ENCODE results near the gene CTIF. TPM values are rescaled to one million over a fixed set of nuclear protein-coding genes. Genes with fewer than 3 reads are reported as not detected.

The CTIF gene
- total and polyA plus RNA-seq, 4 donors, result 10.6 to 26.7 (median 12.3) TPM

DNA sequence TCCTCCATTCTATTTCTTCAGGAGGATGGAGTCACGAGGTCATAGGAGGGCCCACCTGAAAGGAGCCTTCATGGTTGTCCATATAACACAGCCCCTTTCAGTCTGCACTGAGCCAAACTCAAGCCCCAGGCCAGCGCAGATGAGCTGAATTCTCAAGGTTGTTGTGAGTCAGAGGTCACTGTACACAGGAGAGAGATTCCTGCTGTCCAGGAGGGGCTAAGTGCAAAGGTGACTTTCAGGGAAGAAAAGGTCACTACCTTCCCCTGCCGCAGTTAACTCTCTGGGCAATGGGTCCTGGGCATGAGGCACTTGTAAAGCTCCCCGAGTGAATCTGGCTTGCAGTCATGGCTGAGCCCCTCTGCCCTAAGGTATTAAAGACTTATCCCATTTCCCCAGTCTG, 150.7 kb downstream of the CTIF start:
- no peak overlapping the region for H3K9ac ChIP-seq (ENCODE audit: low read depth in 1 of 2, low read length in 2 of 2)
- no peaks in the 10 kb centered on the region for H3K27me3 ChIP-seq (ENCODE audit: control insufficient read depth in 4 of 4, insufficient read depth in 4 of 4, low read length in 3 of 4)
- peaks cover 0 to 18% (median 3%) of the 10 kb centered on the region in 4 donors for H3K36me3 ChIP-seq (ENCODE audit: control insufficient read depth in 4 of 4, insufficient read depth in 3 of 4, low read depth in 1 of 4, low read length in 3 of 4)
- TF ChIP-seq GABPA (IDR thresholded peaks at IDR 0.05 in 1 of 2, conservative IDR thresholded peaks at IDR 0.05 in 1 of 2), result no peak
- TF ChIP-seq TAF1 (conservative IDR thresholded peaks at IDR 0.05), result no peak
- TF ChIP-seq NR2F2 (IDR thresholded peaks at IDR 0.05), result no peak
- no peak for TF ChIP-seq SP1 (IDR thresholded peaks at IDR 0.05)
- TF ChIP-seq, protein P1, sequence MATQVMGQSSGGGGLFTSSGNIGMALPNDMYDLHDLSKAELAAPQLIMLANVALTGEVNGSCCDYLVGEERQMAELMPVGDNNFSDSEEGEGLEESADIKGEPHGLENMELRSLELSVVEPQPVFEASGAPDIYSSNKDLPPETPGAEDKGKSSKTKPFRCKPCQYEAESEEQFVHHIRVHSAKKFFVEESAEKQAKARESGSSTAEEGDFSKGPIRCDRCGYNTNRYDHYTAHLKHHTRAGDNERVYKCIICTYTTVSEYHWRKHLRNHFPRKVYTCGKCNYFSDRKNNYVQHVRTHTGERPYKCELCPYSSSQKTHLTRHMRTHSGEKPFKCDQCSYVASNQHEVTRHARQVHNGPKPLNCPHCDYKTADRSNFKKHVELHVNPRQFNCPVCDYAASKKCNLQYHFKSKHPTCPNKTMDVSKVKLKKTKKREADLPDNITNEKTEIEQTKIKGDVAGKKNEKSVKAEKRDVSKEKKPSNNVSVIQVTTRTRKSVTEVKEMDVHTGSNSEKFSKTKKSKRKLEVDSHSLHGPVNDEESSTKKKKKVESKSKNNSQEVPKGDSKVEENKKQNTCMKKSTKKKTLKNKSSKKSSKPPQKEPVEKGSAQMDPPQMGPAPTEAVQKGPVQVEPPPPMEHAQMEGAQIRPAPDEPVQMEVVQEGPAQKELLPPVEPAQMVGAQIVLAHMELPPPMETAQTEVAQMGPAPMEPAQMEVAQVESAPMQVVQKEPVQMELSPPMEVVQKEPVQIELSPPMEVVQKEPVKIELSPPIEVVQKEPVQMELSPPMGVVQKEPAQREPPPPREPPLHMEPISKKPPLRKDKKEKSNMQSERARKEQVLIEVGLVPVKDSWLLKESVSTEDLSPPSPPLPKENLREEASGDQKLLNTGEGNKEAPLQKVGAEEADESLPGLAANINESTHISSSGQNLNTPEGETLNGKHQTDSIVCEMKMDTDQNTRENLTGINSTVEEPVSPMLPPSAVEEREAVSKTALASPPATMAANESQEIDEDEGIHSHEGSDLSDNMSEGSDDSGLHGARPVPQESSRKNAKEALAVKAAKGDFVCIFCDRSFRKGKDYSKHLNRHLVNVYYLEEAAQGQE (IDR thresholded peaks at IDR 0.05), result no peak
- TF ChIP-seq YY1 (IDR thresholded peaks at IDR 0.05), result no peak
- no peak for TF ChIP-seq JUND (IDR thresholded peaks at IDR 0.05)
- DNase-seq (ENCODE audit: low spot score), result no peak
- no peak overlapping the region for H3K27ac ChIP-seq (ENCODE audit: low read depth in 1 of 2, low read length in 2 of 2)
- no peaks in the 10 kb centered on the region for H3K4me1 ChIP-seq (ENCODE audit: control insufficient read depth in 4 of 4, insufficient read depth in 4 of 4, low read length in 3 of 4)
- WGBS, result 93% methylated on average over 4 of the region's 4 CpGs
- H3K9me3 ChIP-seq (ENCODE audit: control insufficient read depth in 4 of 4, low read length in 3 of 4), result no peaks in the 10 kb centered on the region
- H3K4me3 ChIP-seq (ENCODE audit: low read depth in 1 of 3, low read length in 3 of 3), result no peak overlapping the region

DNA sequence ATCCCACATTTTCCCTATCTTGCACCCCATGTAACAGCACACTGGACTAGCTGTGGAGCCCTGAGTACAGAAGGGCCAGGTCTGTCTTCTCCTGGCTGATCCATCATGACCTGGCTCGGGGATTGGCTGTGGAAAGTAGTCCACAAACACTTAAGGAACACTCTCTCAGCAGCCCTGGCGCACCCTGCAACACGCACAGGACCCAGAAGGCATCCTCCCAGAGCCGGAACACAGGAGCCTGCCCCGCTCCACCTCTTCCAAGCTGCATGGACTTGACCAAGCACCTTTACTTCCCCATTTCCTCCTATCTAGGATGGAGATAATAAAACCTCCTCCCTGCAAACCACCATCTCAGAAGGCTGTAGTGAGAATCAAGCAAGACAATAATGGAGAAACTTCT, 151.7 kb downstream of the CTIF start:
- Histone ChIP-seq H3K4me1 (ENCODE audit: control insufficient read depth in 4 of 4, insufficient read depth in 4 of 4, low read length in 3 of 4) (no peaks in the 10 kb centered on the region), H3K9ac (ENCODE audit: low read depth in 1 of 2, low read length in 2 of 2) (no peak overlapping the region), H3K9me3 (ENCODE audit: control insufficient read depth in 4 of 4, low read length in 3 of 4) (no peaks in the 10 kb centered on the region), H3K36me3 (ENCODE audit: control insufficient read depth in 4 of 4, insufficient read depth in 3 of 4, low read depth in 1 of 4, low read length in 3 of 4) (peaks cover 0 to 18% (median 3%) of the 10 kb centered on the region in 4 donors), H3K27me3 (ENCODE audit: control insufficient read depth in 4 of 4, insufficient read depth in 4 of 4, low read length in 3 of 4) (no peaks in the 10 kb centered on the region), H3K27ac (ENCODE audit: low read depth in 1 of 2, low read length in 2 of 2) (no peak overlapping the region), H3K4me3 (ENCODE audit: low read depth in 1 of 3, low read length in 3 of 3) (no peak overlapping the region)
- WGBS, result 96% methylated on average over 5 of the region's 5 CpGs
- no peak for DNase-seq (ENCODE audit: low spot score)
- TF ChIP-seq RXRA (IDR thresholded peaks at IDR 0.05), result no peak
- TF ChIP-seq, protein P2, sequence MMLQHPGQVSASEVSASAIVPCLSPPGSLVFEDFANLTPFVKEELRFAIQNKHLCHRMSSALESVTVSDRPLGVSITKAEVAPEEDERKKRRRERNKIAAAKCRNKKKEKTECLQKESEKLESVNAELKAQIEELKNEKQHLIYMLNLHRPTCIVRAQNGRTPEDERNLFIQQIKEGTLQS (IDR thresholded peaks at IDR 0.05), result no peak

DNA sequence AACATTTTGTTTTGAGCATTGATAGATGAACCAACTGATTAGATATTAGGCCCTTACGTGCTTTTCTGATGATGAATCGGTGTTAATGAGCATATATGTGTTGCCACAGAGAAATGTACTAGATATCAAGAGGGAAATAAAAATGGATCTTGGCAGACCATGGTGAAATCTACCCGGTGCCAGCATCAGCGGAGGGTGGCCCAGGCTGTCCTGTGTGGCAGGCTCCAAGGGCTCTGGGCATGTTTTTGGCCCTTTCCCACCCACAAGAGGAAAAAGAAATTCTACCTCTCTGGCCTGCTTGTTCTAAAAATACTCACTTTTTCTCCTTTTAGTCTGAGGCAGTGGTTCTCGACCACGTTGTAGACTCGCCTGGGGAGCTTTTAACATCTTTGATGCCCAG, 154.2 kb downstream of the CTIF start:
- TF ChIP-seq EGR1 (IDR thresholded peaks at IDR 0.05; ENCODE audit: low read depth in 2 of 2), result no peak
- TF ChIP-seq SP1 (IDR thresholded peaks at IDR 0.05), result no peak
- TF ChIP-seq FOXA2 (IDR thresholded peaks at IDR 0.05), result no peak
- TF ChIP-seq, protein P2 (IDR thresholded peaks at IDR 0.05), result no peak
- TF ChIP-seq RAD21 (IDR thresholded peaks at IDR 0.05), result no peak
- no peak for TF ChIP-seq YY1 (IDR thresholded peaks at IDR 0.05)
- TF ChIP-seq FOXA1 (IDR thresholded peaks at IDR 0.05), result no peak
- TF ChIP-seq, protein P3, sequence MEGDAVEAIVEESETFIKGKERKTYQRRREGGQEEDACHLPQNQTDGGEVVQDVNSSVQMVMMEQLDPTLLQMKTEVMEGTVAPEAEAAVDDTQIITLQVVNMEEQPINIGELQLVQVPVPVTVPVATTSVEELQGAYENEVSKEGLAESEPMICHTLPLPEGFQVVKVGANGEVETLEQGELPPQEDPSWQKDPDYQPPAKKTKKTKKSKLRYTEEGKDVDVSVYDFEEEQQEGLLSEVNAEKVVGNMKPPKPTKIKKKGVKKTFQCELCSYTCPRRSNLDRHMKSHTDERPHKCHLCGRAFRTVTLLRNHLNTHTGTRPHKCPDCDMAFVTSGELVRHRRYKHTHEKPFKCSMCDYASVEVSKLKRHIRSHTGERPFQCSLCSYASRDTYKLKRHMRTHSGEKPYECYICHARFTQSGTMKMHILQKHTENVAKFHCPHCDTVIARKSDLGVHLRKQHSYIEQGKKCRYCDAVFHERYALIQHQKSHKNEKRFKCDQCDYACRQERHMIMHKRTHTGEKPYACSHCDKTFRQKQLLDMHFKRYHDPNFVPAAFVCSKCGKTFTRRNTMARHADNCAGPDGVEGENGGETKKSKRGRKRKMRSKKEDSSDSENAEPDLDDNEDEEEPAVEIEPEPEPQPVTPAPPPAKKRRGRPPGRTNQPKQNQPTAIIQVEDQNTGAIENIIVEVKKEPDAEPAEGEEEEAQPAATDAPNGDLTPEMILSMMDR (IDR thresholded peaks at IDR 0.05; ENCODE audit: low read depth, low read length, missing input control), result no peak
- no peak for TF ChIP-seq HNF4G (IDR thresholded peaks at IDR 0.05)
- TF ChIP-seq, protein P4, sequence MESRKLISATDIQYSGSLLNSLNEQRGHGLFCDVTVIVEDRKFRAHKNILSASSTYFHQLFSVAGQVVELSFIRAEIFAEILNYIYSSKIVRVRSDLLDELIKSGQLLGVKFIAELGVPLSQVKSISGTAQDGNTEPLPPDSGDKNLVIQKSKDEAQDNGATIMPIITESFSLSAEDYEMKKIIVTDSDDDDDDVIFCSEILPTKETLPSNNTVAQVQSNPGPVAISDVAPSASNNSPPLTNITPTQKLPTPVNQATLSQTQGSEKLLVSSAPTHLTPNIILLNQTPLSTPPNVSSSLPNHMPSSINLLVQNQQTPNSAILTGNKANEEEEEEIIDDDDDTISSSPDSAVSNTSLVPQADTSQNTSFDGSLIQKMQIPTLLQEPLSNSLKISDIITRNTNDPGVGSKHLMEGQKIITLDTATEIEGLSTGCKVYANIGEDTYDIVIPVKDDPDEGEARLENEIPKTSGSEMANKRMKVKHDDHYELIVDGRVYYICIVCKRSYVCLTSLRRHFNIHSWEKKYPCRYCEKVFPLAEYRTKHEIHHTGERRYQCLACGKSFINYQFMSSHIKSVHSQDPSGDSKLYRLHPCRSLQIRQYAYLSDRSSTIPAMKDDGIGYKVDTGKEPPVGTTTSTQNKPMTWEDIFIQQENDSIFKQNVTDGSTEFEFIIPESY (IDR thresholded peaks at IDR 0.05), result no peak
- TF ChIP-seq RXRA (IDR thresholded peaks at IDR 0.05), result no peak
- TF ChIP-seq, protein P5, sequence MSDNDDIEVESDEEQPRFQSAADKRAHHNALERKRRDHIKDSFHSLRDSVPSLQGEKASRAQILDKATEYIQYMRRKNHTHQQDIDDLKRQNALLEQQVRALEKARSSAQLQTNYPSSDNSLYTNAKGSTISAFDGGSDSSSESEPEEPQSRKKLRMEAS (IDR thresholded peaks at IDR 0.05), result no peak
- TF ChIP-seq JUND (IDR thresholded peaks at IDR 0.05), result no peak
- Histone ChIP-seq H3K4me1 (ENCODE audit: control insufficient read depth in 4 of 4, insufficient read depth in 4 of 4, low read length in 3 of 4) (no peaks in the 10 kb centered on the region), H3K4me3 (ENCODE audit: low read depth in 1 of 3, low read length in 3 of 3) (no peak overlapping the region), H3K36me3 (ENCODE audit: control insufficient read depth in 4 of 4, insufficient read depth in 3 of 4, low read depth in 1 of 4, low read length in 3 of 4) (peaks cover 0 to 12% (median 3%) of the 10 kb centered on the region in 4 donors), H3K27me3 (ENCODE audit: control insufficient read depth in 4 of 4, insufficient read depth in 4 of 4, low read length in 3 of 4) (no peaks in the 10 kb centered on the region), H3K9ac (ENCODE audit: low read depth in 1 of 2, low read length in 2 of 2) (no peak overlapping the region), H3K9me3 (ENCODE audit: control insufficient read depth in 4 of 4, low read length in 3 of 4) (no peaks in the 10 kb centered on the region), H3K27ac (ENCODE audit: low read depth in 1 of 2, low read length in 2 of 2) (no peak overlapping the region)
- WGBS, result 91% methylated on average over 7 of the region's 7 CpGs
- DNase-seq (ENCODE audit: low spot score), result no peak

Data from liver (tissue), 9 donors.